Type B pancreatic cell (in vitro differentiated cells): ENCODE data around the gene C6orf141. TPM values are rescaled to one million over a fixed set of nuclear protein-coding genes. Genes with fewer than 3 reads are reported as not detected.

Source experiments
- DNase-seq: peaks from one replicate; pipeline ENCODE4 v3.0.0; 2021; ENCODE audit warnings: mixed read lengths; ENCODE audit not compliant: unreplicated experiment; ENCODE audit errors: extremely low spot score
- H3K27ac Mint-ChIP-seq: 2 replicates; pipeline ENCODE4 v1.8.0; 2021; ENCODE audit warnings: mild to moderate bottlenecking, mixed read lengths
- H3K27me3 Mint-ChIP-seq: 2 replicates; pipeline ENCODE4 v1.8.0; 2021; ENCODE audit warnings: mixed read lengths
- H3K36me3 Mint-ChIP-seq: 2 replicates; pipeline ENCODE4 v1.8.0; 2021; ENCODE audit warnings: mixed read lengths
- H3K4me1 Mint-ChIP-seq: one replicate; pipeline ENCODE4 v1.8.0; 2021; ENCODE audit warnings: mixed read lengths; ENCODE audit not compliant: unreplicated experiment
- H3K4me3 Mint-ChIP-seq: 2 replicates; pipeline ENCODE4 v1.8.0; 2021; ENCODE audit warnings: mild to moderate bottlenecking, mixed read lengths
- H3K9me3 Mint-ChIP-seq: 2 replicates; pipeline ENCODE4 v1.8.0; 2021; ENCODE audit warnings: mixed read lengths
- CTCF ChIP-seq: fragments of 200-600 bp; sonication (generic); conservative IDR thresholded peaks from 2 replicates; pipeline ENCODE4 v1.5.0; 2021; ENCODE audit warnings: antibody characterized with exemption, mild to moderate bottlenecking
- total RNA-seq: library from RNA; stranded (reverse); gene quantifications from 2 replicates; pipeline ENCODE4 v1.2.1, GENCODE V29; 2021; ENCODE audit warnings: low replicate concordance

The C6orf141 gene
- total RNA-seq, 1 donor from 2014 or later, result 9.5 TPM

GRCh38 chr6:49548613-49549304, 1.7 kb upstream of the C6orf141 start:
- Mint-ChIP-seq H3K9me3 (no peaks in the 10 kb centered on the region), H3K27ac (no peak overlapping the region), H3K4me1 (peaks cover 17% of the 10 kb centered on the region), H3K4me3 (peak overlapping the region; percentile 16), H3K27me3 (peaks cover 38% of the 10 kb centered on the region), H3K36me3 (no peaks in the 10 kb centered on the region)
- DNase-seq, result no peak
- no peak for TF ChIP-seq CTCF

- DNase-seq, result no peak
- no peaks in the 10 kb centered on the region for H3K9me3 Mint-ChIP-seq
- H3K27me3 Mint-ChIP-seq, result peaks cover 38% of the 10 kb centered on the region
- TF ChIP-seq CTCF, result no peak
- H3K27ac Mint-ChIP-seq, result peak overlapping the region; percentile 79
- H3K36me3 Mint-ChIP-seq, result no peaks in the 10 kb centered on the region
- peaks cover 17% of the 10 kb centered on the region for H3K4me1 Mint-ChIP-seq
- peak overlapping the region; percentile 90 for H3K4me3 Mint-ChIP-seq
Observed at GRCh38 chr6:49549691-49550491, 577 bp upstream of the C6orf141 start.

GRCh38 chr6:49551078-49551865, 804 bp downstream of the C6orf141 start:
- peaks cover 38% of the 10 kb centered on the region for H3K27me3 Mint-ChIP-seq
- peaks cover 21% of the 10 kb centered on the region for H3K4me1 Mint-ChIP-seq
- H3K4me3 Mint-ChIP-seq, result peak overlapping the region; percentile 90
- TF ChIP-seq CTCF, result no peak
- no peak for DNase-seq
- H3K27ac Mint-ChIP-seq, result peak overlapping the region; percentile 71
- H3K9me3 Mint-ChIP-seq, result no peaks in the 10 kb centered on the region
- H3K36me3 Mint-ChIP-seq, result peaks cover 1% of the 10 kb centered on the region

GRCh38 chr6:49551866-49552129, 1.3 kb downstream of the C6orf141 start:
- no peak for TF ChIP-seq CTCF
- peak overlapping the region; percentile 90 for H3K4me3 Mint-ChIP-seq
- peaks cover 38% of the 10 kb centered on the region for H3K27me3 Mint-ChIP-seq
- H3K4me1 Mint-ChIP-seq, result peaks cover 26% of the 10 kb centered on the region
- DNase-seq, result no peak
- peaks cover 5% of the 10 kb centered on the region for H3K36me3 Mint-ChIP-seq
- H3K27ac Mint-ChIP-seq, result peak overlapping the region; percentile 71
- peaks cover 5% of the 10 kb centered on the region for H3K9me3 Mint-ChIP-seq

GRCh38 chr6:49552596-49552995, 2.1 kb downstream of the C6orf141 start:
- peaks cover 26% of the 10 kb centered on the region for H3K4me1 Mint-ChIP-seq
- DNase-seq, result no peak
- peaks cover 33% of the 10 kb centered on the region for H3K27me3 Mint-ChIP-seq
- peaks cover 5% of the 10 kb centered on the region for H3K36me3 Mint-ChIP-seq
- H3K27ac Mint-ChIP-seq, result no peak overlapping the region
- H3K9me3 Mint-ChIP-seq, result peaks cover 5% of the 10 kb centered on the region
- H3K4me3 Mint-ChIP-seq, result peak overlapping the region; percentile 82
- no peak for TF ChIP-seq CTCF
